Testis (tissue), 3 donors: ENCODE measurements around the gene C9orf50. TPM values are rescaled to one million over a fixed set of nuclear protein-coding genes. Genes with fewer than 3 reads are reported as not detected.

Source experiments
- DNase-seq: peaks from one replicate; pipeline ENCODE4 v3.0.0-alpha.2; 2019
- H3K27ac ChIP-seq, 2 donors: fragments of 200-600 bp; sonication (generic); one replicate each; pipeline ENCODE4 v1.5.1; 2019
- H3K27me3 ChIP-seq: fragments of 200-600 bp; sonication (generic); one replicate; pipeline ENCODE4 v1.5.1; 2019
- H3K36me3 ChIP-seq: fragments of 200-600 bp; sonication (generic); one replicate; pipeline ENCODE4 v1.5.1; 2017; ENCODE audit warnings: low read depth; ENCODE audit errors: missing control alignments
- H3K4me1 ChIP-seq: fragments of 200-600 bp; sonication (generic); one replicate; pipeline ENCODE4 v1.5.1; 2019
- H3K4me3 ChIP-seq, 2 donors: fragments of 200-600 bp; sonication (generic); one replicate each; pipeline ENCODE4 v1.5.1; 2017 to 2019
- H3K9me3 ChIP-seq: fragments of 200-600 bp; sonication (generic); one replicate; pipeline ENCODE4 v1.5.1; 2017
- CTCF ChIP-seq, 3 experiments: fragments of 450-650 bp in 2 of 3; fragments of 200-600 bp in 1 of 3; sonication (generic) in 1 of 3; IDR thresholded peaks; one replicate each; pipeline ENCODE4 v1.5.1; 2016 to 2019; ENCODE audit warnings: antibody characterized with exemption in 3 of 3, mild to moderate bottlenecking in 2 of 3, moderate library complexity in 1 of 3
- POLR2A ChIP-seq: fragments of 450-650 bp; IDR thresholded peaks from one replicate; pipeline ENCODE4 v1.6.1; 2017; ENCODE audit warnings: antibody characterized with exemption, mild to moderate bottlenecking, moderate library complexity
- WGBS, 2 donors: methylation state at CpG; one replicate each; pipeline ENCODE4 v1.1.5; 2018; 5-methylcytosine and 5-hydroxymethylcytosine counted together
- intact Hi-C: fragments of 100-400 bp; cut with DNase I; formaldehyde crosslinking; loops from one replicate; pipeline ENCODE4 v1.15.1; 2023; ENCODE audit warnings: low total_unique reads
- polyA plus RNA-seq: library from polyadenylated mRNA; stranded (reverse); fragments of 350-450 nt; fragmentation: Illumina TruSeq; extraction: RNeasy Lipid Tissue Mini Kit (QIAGEN cat#74804); gene quantifications from one replicate; pipeline ENCODE4 v1.2.3, GENCODE V29; 2014; ENCODE audit warnings: low read depth, low replicate concordance; ENCODE audit not compliant: insufficient read depth
- total RNA-seq, 2 donors: library from RNA; depleted of rRNA; stranded (reverse); fragments of >200 nt; gene quantifications; one replicate each; pipeline ENCODE4 v1.2.3, GENCODE V29; 2016

The C9orf50 gene
- total and polyA plus RNA-seq, 3 donors from 2014 or later, result 3.7 to 14.6 (median 9.4) TPM

DNA sequence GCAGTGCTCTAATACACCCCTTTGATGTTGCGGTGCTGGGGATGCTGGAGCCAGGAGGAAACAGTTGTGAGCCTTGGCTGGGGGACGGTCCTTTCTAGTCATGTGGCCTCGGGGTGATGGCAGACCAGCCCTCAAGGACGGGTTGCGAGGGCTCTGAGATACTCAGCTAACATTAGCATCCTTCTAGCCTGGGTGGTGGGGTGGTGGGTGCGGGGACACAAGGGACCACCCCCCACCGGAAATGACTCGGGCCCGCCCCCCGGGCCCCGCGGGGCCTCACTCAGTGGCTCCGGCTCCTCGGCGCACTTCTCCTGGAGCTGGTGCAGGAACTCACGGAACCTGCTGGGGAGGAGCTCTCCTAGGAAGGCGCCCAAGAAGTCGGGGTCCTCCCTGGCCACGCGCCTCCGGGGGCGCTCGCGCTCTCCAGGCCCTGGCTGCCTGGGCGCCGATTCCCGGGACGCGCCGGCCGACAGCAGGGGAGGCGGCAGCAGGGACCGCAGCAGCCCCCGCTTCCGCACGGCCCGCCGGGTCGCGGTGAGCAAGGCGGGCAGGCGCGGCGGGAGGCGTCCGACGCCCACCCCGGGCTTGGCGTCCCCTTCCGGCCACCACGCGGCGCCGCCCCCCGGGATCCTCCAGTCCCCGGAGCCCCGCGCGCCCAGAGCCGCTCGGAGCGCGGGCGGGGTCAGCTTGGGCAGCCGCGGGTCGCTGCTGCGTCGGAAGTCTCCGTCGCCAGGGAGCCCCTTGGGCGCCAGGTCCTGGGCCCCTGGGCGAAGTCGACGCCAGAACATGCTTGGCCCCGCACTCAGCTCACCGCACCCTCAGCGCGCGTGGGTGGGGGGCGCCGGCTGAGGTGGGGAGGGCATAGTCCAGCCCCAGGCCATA, 873 bp downstream of the C9orf50 start:
- H3K9me3 ChIP-seq, result no peaks in the 10 kb centered on the region
- TF ChIP-seq POLR2A, result no peak
- TF ChIP-seq CTCF (IDR thresholded peaks at IDR 0.05), result no peak
- no peaks in the 10 kb centered on the region for H3K36me3 ChIP-seq
- 0% methylated on average over 33 of the region's 82 CpGs; no CpG with 5 or more reads in 1 of the 2 donors for WGBS, 2 donors
- H3K4me1 ChIP-seq, result peaks cover 8% of the 10 kb centered on the region
- intact Hi-C loops, result no loop called here
- no peak for DNase-seq
- H3K4me3 ChIP-seq, result peak overlapping the region; percentile 53 to 61
- H3K27me3 ChIP-seq, result no peaks in the 10 kb centered on the region
- H3K27ac ChIP-seq, result no peak overlapping the region

DNA sequence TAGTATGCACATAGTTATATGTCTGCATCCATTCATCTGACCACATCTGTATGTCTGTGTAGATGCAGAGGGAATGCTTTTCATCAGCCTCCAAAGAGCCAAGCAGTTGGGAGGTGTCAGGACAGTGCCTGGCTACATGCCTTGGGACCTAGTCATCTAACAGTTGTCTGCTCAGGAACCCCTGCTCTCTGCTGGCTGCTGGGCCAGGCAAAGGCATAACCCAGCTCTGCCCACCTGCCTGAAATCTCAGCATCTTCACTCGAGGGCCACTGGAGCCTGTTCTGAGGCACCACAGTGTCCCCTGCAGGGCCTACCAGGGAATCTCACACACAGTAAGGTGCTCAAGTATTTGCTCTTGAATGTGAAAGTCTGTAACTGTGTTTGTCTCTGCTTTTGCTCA, 3.7 kb downstream of the C9orf50 start:
- H3K4me3 ChIP-seq, result no peak overlapping the region
- H3K9me3 ChIP-seq, result no peaks in the 10 kb centered on the region
- H3K36me3 ChIP-seq, result no peaks in the 10 kb centered on the region
- H3K4me1 ChIP-seq, result peaks cover 8% of the 10 kb centered on the region
- WGBS, 2 donors, result 19% methylated on average over 1 of the region's 1 CpG; no CpG with 5 or more reads in 1 of the 2 donors
- H3K27me3 ChIP-seq, result no peaks in the 10 kb centered on the region
- TF ChIP-seq POLR2A (no peak), CTCF (IDR thresholded peaks at IDR 0.05) (no peak)
- no peak overlapping the region for H3K27ac ChIP-seq
- no peak for DNase-seq
- intact Hi-C loops, result no loop called here

DNA sequence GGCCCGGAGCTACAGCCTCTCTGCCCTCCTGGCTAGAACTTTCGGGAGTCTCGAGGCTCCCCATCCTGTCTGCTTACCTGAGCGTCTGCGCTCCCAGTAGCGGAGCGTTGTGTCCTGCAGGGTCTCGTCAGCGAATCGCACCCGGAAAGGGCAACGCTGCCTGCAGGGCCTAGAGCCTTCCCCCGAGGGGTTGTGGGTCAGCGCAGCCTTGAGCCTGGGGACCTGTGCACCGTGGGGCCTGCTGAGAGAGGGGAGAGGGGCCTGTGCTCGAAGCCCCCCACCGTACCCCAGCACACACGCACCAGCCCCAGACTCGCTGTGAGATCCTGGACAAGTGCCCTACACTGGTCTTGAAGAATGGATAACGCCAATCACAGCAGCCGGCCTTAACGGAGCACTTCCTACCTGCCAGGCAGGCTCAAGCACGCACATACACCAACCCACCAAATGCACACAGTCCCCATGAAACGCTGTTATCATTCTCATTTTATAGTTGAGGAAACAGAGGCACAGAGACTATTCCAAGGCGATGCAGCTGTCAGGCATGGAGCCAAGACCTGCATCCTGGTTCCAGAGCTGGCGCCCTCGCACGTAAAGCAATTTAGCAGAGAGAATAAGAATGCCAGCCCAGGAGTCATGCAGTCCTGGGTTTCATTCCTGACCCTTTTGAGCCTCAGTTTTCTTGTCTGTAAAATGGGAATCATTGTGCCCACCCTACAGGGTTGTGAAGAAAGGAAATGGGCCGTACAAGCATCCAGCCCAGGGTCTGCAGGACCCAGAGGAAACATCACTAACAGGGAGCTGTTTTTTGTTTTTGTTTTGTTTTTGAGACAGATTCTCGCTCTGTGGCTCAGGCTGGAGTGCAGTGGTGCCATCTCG, 5.3 kb downstream of the C9orf50 start:
- Histone ChIP-seq H3K4me1 (peaks cover 12% of the 10 kb centered on the region), H3K27me3 (no peaks in the 10 kb centered on the region), H3K9me3 (no peaks in the 10 kb centered on the region), H3K36me3 (no peaks in the 10 kb centered on the region), H3K4me3 (no peak overlapping the region), H3K27ac (no peak overlapping the region)
- WGBS, 2 donors, result 84 to 91% methylated on average over 20 to 31 of the region's 31 CpGs
- TF ChIP-seq CTCF (IDR thresholded peaks at IDR 0.05) (no peak), POLR2A (no peak)
- DNase-seq, result no peak
- intact Hi-C loops, result no loop called here

- no peaks in the 10 kb centered on the region for H3K9me3 ChIP-seq
- no peaks in the 10 kb centered on the region for H3K36me3 ChIP-seq
- no peak for DNase-seq
- H3K27ac ChIP-seq, result no peak overlapping the region
- 87 to 89% methylated on average over 7 to 10 of the region's 10 CpGs for WGBS, 2 donors
- H3K4me1 ChIP-seq, result peaks cover 11% of the 10 kb centered on the region
- intact Hi-C loops, result no loop called here
- TF ChIP-seq CTCF (IDR thresholded peaks at IDR 0.05) (no peak), POLR2A (no peak)
- H3K27me3 ChIP-seq, result no peaks in the 10 kb centered on the region
- no peak overlapping the region for H3K4me3 ChIP-seq
Observed at GRCh38 chr9:129614932-129615331, 6.0 kb downstream of the C9orf50 start.
